AG10803 (cell line): ENCODE measurements around the gene TRDMT1.

Source experiments
- DNase-seq: peaks from one replicate; pipeline ENCODE4 v3.0.0; 2010; ENCODE audit warnings: low read depth
- H3K4me3 ChIP-seq: 2 replicates; pipeline ENCODE4 v1.5.1; 2011; ENCODE audit warnings: mild to moderate bottlenecking, low read length, control low read depth
- TF ChIP-seq, protein P1 (sequence below): conservative IDR thresholded peaks from 2 replicates; pipeline ENCODE4 v1.5.1; 2011; ENCODE audit warnings: mild to moderate bottlenecking, low read length, control low read depth, inconsistent platforms

The TRDMT1 gene

DNA sequence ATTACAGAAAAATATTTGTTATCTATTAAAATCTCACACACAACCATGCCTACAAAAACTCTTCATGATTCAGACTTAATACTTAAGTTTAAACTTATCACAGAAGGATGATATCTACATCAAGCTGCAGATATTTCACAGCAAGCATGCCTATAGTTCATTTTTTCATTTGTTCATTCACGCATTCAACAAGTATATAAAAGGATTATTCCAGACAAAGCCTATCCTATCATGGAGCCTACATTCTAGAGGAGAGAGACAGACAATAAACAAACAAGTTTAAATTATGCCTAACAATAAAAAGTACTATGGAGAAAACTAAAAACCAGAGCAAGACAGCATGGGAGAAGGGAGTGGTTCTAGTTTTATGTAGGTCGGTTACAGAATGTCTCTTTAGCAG lies 10.9 kb downstream of the TRDMT1 start:
- TF ChIP-seq, protein P1, sequence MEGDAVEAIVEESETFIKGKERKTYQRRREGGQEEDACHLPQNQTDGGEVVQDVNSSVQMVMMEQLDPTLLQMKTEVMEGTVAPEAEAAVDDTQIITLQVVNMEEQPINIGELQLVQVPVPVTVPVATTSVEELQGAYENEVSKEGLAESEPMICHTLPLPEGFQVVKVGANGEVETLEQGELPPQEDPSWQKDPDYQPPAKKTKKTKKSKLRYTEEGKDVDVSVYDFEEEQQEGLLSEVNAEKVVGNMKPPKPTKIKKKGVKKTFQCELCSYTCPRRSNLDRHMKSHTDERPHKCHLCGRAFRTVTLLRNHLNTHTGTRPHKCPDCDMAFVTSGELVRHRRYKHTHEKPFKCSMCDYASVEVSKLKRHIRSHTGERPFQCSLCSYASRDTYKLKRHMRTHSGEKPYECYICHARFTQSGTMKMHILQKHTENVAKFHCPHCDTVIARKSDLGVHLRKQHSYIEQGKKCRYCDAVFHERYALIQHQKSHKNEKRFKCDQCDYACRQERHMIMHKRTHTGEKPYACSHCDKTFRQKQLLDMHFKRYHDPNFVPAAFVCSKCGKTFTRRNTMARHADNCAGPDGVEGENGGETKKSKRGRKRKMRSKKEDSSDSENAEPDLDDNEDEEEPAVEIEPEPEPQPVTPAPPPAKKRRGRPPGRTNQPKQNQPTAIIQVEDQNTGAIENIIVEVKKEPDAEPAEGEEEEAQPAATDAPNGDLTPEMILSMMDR = no peak
- no peak for DNase-seq
- no peak overlapping the region for H3K4me3 ChIP-seq

DNA sequence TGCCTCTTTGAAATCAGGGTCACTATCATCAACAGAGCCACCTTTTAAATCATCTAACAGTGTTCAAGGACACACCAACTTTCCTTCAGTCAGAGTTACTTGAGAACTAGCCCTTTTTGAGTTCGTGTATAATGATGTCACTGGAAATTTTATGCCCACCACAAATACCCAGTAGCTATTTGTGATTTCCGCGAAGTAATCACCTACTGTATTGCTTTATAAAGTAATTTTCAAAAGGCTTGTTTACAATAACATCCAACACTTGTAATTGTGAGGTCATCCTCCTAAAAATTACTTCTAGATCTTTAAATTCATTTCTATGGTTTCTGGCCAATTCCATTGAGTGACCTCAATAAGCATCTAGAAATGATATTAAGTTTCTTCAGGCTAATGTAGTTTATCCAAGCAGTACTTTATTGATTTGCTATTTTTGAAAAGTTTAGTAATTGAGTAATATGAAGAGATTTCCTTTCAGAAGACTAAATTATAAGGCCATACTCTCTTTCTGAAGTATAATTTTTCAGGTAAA lies 12.8 kb downstream of the TRDMT1 start:
- no peak overlapping the region for H3K4me3 ChIP-seq
- DNase-seq = no peak
- TF ChIP-seq, protein P1 = no peak

DNA sequence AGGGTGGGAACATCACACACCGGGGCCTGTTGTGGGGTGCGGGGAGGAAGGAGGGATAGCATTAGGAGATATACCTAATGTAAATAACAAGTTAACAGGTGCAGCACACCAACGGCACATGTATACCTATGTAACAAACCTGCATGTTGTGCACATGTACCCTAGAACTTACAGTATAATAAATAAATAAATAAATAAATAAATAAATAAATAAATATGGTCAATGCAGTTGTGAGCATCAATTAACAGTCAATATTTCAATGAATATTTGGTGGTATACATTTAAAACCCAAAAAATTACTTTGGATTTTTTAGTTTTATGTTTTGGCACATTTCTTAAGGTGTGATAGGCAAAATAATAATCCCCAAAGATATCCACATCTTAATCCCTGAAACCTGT lies 15.6 kb downstream of the TRDMT1 start:
- DNase-seq = no peak
- TF ChIP-seq, protein P1 = no peak
- no peak overlapping the region for H3K4me3 ChIP-seq

DNA sequence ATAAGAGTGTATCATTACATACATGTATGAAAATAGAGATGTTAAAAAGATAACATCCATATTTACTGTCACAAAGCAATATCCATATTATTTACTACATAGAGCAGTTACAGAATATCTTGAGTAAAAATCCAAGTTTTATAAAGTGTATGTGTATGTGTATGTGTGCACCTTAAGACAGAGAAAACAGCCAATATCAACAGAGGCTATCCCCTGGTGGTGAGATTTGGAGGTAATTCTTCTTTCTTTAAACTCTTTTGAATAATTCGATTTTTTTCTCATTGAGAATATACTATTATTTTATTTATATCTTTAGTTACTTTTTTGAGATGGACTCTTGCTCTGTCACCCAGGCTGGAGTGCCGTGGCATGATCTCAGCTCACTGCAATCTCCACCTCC lies 18.4 kb downstream of the TRDMT1 start:
- DNase-seq = no peak
- H3K4me3 ChIP-seq = no peak overlapping the region
- TF ChIP-seq, protein P1 = peak; percentile 30

DNA sequence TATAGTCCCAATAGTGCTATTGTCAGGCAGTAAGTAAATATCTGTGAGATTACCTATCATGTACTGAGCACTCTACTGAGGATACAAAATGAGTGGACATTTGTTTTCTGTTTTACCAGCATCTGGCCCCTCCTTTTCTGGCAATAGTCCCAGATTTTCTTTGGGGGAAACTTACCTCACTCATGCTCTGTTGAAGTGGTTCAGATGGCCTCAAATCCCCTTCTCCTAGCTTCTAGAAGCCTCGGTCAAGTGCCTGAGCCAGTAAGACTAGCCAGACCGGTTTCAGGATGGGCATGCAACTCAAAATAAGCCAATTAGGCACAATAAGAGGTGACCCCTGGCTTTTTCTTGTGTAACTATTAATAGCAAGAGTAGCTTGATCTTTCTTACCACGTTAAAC lies 19.7 kb downstream of the TRDMT1 start:
- no peak overlapping the region for H3K4me3 ChIP-seq
- DNase-seq = no peak
- TF ChIP-seq, protein P1 = no peak

DNA sequence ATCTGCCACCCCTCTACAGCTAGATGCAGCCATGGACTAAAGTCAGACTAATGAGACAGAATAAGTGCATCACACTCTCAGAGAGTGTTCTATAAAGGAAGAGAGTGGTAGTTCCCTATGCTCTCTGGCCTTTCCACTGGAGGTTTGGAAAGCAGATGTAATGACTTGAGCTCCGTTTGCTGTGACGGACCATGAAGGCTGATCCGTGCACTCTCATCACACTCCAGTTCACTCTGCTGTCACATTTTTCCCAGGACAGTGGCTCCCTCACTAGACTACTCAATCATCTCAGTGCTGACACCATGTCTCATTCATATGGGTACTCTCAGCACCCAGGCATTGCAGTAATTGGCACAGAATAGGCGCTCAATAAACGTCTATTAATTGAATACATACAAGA lies 20.4 kb downstream of the TRDMT1 start:
- TF ChIP-seq, protein P1 = no peak
- H3K4me3 ChIP-seq = no peak overlapping the region
- no peak for DNase-seq

DNA sequence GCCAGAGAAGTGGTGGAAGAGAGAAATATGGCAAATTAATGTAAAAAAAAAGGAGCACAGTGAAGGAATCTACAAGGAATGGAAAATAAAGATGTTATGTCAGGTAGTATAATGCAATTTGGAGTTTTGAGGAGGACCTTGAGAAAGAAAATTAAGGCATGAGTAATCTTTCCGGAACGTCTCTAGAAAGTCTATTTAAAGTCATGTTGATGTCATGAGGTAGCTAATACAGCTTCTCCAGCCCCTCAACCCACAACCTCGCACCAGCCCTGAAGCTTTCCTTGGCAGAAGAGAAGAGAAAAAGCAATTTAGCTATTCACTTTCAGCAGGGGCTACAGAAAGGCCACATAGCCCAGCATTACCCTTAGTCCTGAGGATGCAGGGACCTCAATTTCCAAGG lies 22.5 kb downstream of the TRDMT1 start:
- TF ChIP-seq, protein P1 = no peak
- peak; percentile 45 for DNase-seq
- H3K4me3 ChIP-seq = no peak overlapping the region
